HFF-Myc (cell line): Measurements from ENCODE around the gene MSI2.

Experiments used
- DNase-seq: peaks from one replicate; pipeline ENCODE4 v3.0.0-alpha.2; 2011; ENCODE audit warnings: low read depth; ENCODE audit errors: extremely low read depth
- H3K4me3 ChIP-seq: replicated peaks from 2 replicates; pipeline ENCODE4 v1.5.1; 2011; ENCODE audit warnings: low read depth, mild to moderate bottlenecking, control low read depth, low read length
- CTCF ChIP-seq: IDR thresholded peaks from 2 replicates; pipeline ENCODE4 v1.5.1; 2012; ENCODE audit warnings: mild to moderate bottlenecking, low read depth, low read length, control low read depth; ENCODE audit errors: missing control alignments

Gene MSI2

GRCh38 chr17:57733085-57733484 lies 476.8 kb downstream of the MSI2 start:
- H3K4me3 ChIP-seq: no peak overlapping the region
- no peak for DNase-seq
- TF ChIP-seq CTCF: no peak
